ENCODE data around the gene CERS1. TPM values are rescaled to one million over a fixed set of nuclear protein-coding genes. Genes with fewer than 3 reads are reported as not detected.

The CERS1 gene
- total and polyA plus RNA-seq, 2 donors (not counting 3 experiments of a cell fraction or from before 2014, with no cell fraction given) = 4.0 to 8.5 TPM

GRCh38 chr19:18883526-18884304, 12.2 kb downstream of the CERS1 start:
- H3K79me2 ChIP-seq (ENCODE audit: control insufficient read depth, insufficient read depth, low read length) = no peaks in the 10 kb centered on the region
- no peaks in the 10 kb centered on the region for H3K9me1 ChIP-seq (replicated peaks; ENCODE audit: control insufficient read depth, extremely low read depth, insufficient read depth, low read length)
- no peak overlapping the region for H3K4me2 ChIP-seq (ENCODE audit: insufficient read depth, low read length)
- H3K27me3 ChIP-seq (ENCODE audit: control insufficient read depth in 2 of 2, insufficient read depth in 2 of 2, low read length in 2 of 2) = no peaks in the 10 kb centered on the region
- FAIRE-seq (no peak), DNase-seq (ENCODE audit: low read depth, low spot score) (no peak)
- dilution Hi-C loops (cut with MboI; ENCODE audit: extremely low pct_ligation_motif_present, low sequenced_read_pairs) = no loop called here
- ChIA-PET POLR2A (interaction anchor here (0.7 kb wide), 1 partner anchor 513 kb away, joined by 4 read pairs; no protein-coding TSS in a partner anchor), CTCF (no interaction called here)
- no peak overlapping the region for H3K9ac ChIP-seq (replicated peaks; ENCODE audit: extremely low read depth, insufficient read depth, low read length)
- no TSS peak for BruUV-seq (replicated peaks)
- H3K9me3 ChIP-seq (replicated peaks; ENCODE audit: control insufficient read depth, insufficient read depth, low read length) = no peaks in the 10 kb centered on the region
- H3K36me3 ChIP-seq (ENCODE audit: control insufficient read depth in 2 of 2, extremely low read depth in 1 of 2, insufficient read depth in 2 of 2, low read length in 2 of 2) = no peaks in the 10 kb centered on the region
- H2AFZ ChIP-seq (ENCODE audit: low read depth, low read length) = no peak overlapping the region
- H3K4me1 ChIP-seq (ENCODE audit: control insufficient read depth, extremely low read depth, insufficient read depth, low read length) = no peaks in the 10 kb centered on the region
- H3K27ac ChIP-seq (ENCODE audit: insufficient read depth, low read depth, low read length) = no peak overlapping the region
- TF ChIP-seq GATA2 (IDR thresholded peaks at IDR 0.05; ENCODE audit: insufficient read depth, insufficient read length, low read depth, low read length) (no peak), POLR2AphosphoS5 (IDR thresholded peaks at IDR 0.05; ENCODE audit: insufficient read depth, low read depth, low read length) (no peak), EZH2 (IDR thresholded peaks at IDR 0.05; ENCODE audit: borderline replicate concordance, low read depth, low read length, severe bottlenecking) (no peak), CTCF (IDR thresholded peaks at IDR 0.05; ENCODE audit: extremely low read depth in 1 of 2, insufficient read depth in 1 of 2, low read depth in 1 of 2, low read length in 2 of 2) (no peak), POLR2A (IDR thresholded peaks at IDR 0.05; ENCODE audit: low read depth, low read length) (no peak), MYC (IDR thresholded peaks at IDR 0.05; ENCODE audit: low read depth, low read length) (no peak), FOS (IDR thresholded peaks at IDR 0.05; ENCODE audit: borderline replicate concordance, insufficient read depth, low read length) (no peak), JUN (IDR thresholded peaks at IDR 0.05; ENCODE audit: borderline replicate concordance, insufficient read depth, insufficient read length, low read depth) (no peak)
- TF ChIP-seq, protein P1, sequence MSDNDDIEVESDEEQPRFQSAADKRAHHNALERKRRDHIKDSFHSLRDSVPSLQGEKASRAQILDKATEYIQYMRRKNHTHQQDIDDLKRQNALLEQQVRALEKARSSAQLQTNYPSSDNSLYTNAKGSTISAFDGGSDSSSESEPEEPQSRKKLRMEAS (IDR thresholded peaks at IDR 0.05; ENCODE audit: insufficient read depth, insufficient read length) = no peak
- intact Hi-C loops (cut with micrococcal nuclease) = no loop called here
- no peak overlapping the region for H3K4me3 ChIP-seq (replicated peaks in 1 of 3; ENCODE audit: insufficient read depth in 1 of 3, low read depth in 1 of 3, low read length in 3 of 3)
- H4K20me1 ChIP-seq (replicated peaks; ENCODE audit: control insufficient read depth, extremely low read depth, insufficient read depth, low read length) = no peaks in the 10 kb centered on the region

Data from endothelial cell of umbilical vein (primary cell).